Loucy (cell line): ENCODE data around the gene ZNF438.

ENCODE experiments used
- EZH2phosphoT487 ChIP-seq: fragments of 200-600 bp; IDR thresholded peaks from 2 replicates; pipeline ENCODE4 v1.6.1; 2018; ENCODE audit warnings: antibody characterized with exemption, mild to moderate bottlenecking, moderate library complexity, borderline replicate concordance
- TF ChIP-seq, protein P1 (sequence below): fragments of 200-600 bp; sonication (generic); conservative IDR thresholded peaks from 2 replicates; pipeline ENCODE4 v1.5.1; 2014; ENCODE audit warnings: mild to moderate bottlenecking, antibody characterized with exemption, low read length

DNA sequence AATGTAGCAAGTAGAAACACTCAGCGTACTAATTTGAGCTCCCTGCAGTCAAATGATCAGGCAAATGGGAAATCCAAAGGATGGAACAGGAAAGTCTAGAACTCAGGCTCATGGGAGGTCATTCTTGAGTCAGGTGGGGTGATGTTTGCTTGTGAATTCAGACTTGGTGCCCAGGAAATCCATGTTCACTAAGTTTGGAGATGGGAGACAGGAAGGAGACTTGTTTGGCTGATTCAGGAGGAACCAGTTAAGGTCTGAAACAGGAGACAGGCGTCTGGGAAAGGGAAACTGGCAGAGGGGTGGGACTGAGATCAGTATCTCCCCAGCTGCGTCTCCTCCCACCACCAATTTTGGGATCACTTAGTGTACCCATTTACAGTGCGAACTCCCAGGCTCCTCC, 38.4 kb upstream of the ZNF438 start:
- TF ChIP-seq, protein P1, sequence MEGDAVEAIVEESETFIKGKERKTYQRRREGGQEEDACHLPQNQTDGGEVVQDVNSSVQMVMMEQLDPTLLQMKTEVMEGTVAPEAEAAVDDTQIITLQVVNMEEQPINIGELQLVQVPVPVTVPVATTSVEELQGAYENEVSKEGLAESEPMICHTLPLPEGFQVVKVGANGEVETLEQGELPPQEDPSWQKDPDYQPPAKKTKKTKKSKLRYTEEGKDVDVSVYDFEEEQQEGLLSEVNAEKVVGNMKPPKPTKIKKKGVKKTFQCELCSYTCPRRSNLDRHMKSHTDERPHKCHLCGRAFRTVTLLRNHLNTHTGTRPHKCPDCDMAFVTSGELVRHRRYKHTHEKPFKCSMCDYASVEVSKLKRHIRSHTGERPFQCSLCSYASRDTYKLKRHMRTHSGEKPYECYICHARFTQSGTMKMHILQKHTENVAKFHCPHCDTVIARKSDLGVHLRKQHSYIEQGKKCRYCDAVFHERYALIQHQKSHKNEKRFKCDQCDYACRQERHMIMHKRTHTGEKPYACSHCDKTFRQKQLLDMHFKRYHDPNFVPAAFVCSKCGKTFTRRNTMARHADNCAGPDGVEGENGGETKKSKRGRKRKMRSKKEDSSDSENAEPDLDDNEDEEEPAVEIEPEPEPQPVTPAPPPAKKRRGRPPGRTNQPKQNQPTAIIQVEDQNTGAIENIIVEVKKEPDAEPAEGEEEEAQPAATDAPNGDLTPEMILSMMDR: no peak
- no peak for TF ChIP-seq EZH2phosphoT487
